Fibroblast of lung (primary cell): ENCODE measurements around the gene SNRPE. TPM values are rescaled to one million over a fixed set of nuclear protein-coding genes. Genes with fewer than 3 reads are reported as not detected.
"Not testable (repeated sequence)": the region's sequence is repeated elsewhere in the genome, so short reads cannot be mapped to it uniquely, and the experiment has no call there.

Experiments
- DNase-seq, 2 donors: peaks; one replicate each; pipeline versions ENCODE4 v3.0.0 to v3.0.0-alpha.2; 2010; ENCODE audit warnings: low read depth in 2 of 2
- H2AFZ ChIP-seq: 2 replicates; pipeline ENCODE4 v1.5.1; 2012; ENCODE audit warnings: low read length, control low read depth, inconsistent platforms
- H3K27ac ChIP-seq: 2 replicates; pipeline ENCODE4 v1.5.1; 2011; ENCODE audit warnings: low read length, control low read depth; ENCODE audit not compliant: insufficient read depth
- H3K27me3 ChIP-seq: 2 replicates; pipeline ENCODE4 v1.5.1; 2011; ENCODE audit warnings: mild to moderate bottlenecking, low read length; ENCODE audit not compliant: control insufficient read depth, insufficient read depth
- H3K36me3 ChIP-seq: 2 replicates; pipeline ENCODE4 v1.5.1; 2011; ENCODE audit warnings: low read length; ENCODE audit not compliant: control insufficient read depth, insufficient read depth
- H3K4me1 ChIP-seq: 2 replicates; pipeline ENCODE4 v1.5.1; 2011; ENCODE audit warnings: low read length; ENCODE audit not compliant: control insufficient read depth, insufficient read depth; ENCODE audit errors: extremely low read depth
- H3K4me2 ChIP-seq: 2 replicates; pipeline ENCODE4 v1.5.1; 2011; ENCODE audit warnings: low read length, control low read depth; ENCODE audit not compliant: insufficient read depth; ENCODE audit errors: extremely low read depth
- H3K4me3 ChIP-seq, 4 experiments: fragments of 200-600 bp in 1 of 4; sonication (generic) in 1 of 4; replicated peaks in 1 of 4; 2 replicates each; pipeline ENCODE4 v1.5.1; 2011 to 2016; ENCODE audit warnings: low read length in 4 of 4, low read depth in 3 of 4, mild to moderate bottlenecking in 3 of 4, control low read depth in 2 of 4, inconsistent platforms in 1 of 4, mixed read lengths in 1 of 4; ENCODE audit not compliant: insufficient read depth in 1 of 4; ENCODE audit errors: control extremely low read depth in 1 of 4
- H3K79me2 ChIP-seq: 2 replicates; pipeline ENCODE4 v1.5.1; 2012; ENCODE audit warnings: mild to moderate bottlenecking, low read length, inconsistent platforms; ENCODE audit not compliant: control insufficient read depth, insufficient read depth
- H3K9ac ChIP-seq: 2 replicates; pipeline ENCODE4 v1.5.1; 2011; ENCODE audit warnings: mild to moderate bottlenecking, low read length, control low read depth; ENCODE audit not compliant: insufficient read depth
- H3K9me3 ChIP-seq: 2 replicates; pipeline ENCODE4 v1.5.1; 2012; ENCODE audit warnings: low read depth, low read length; ENCODE audit not compliant: control insufficient read depth, insufficient read depth
- H4K20me1 ChIP-seq: 2 replicates; pipeline ENCODE4 v1.5.1; 2011; ENCODE audit warnings: low read length; ENCODE audit not compliant: control insufficient read depth, insufficient read depth; ENCODE audit errors: extremely low read depth
- EZH2 ChIP-seq: IDR thresholded peaks from 2 replicates; pipeline ENCODE4 v1.5.1; 2012; ENCODE audit warnings: low read length, control low read depth, mild to moderate bottlenecking; ENCODE audit errors: missing control alignments
- polyA plus RNA-seq, 2 donors: library from polyadenylated mRNA; depleted of rRNA in 1 of 2; stranded (reverse) in 1 of 2; unstranded in 1 of 2; fragments of >200 nt; gene quantifications; 2 replicates each; pipeline ENCODE4 v1.2.1, GENCODE V29; 2011 to 2012; ENCODE audit warnings: missing spikeins in 1 of 2
- total RNA-seq: library from RNA; depleted of rRNA; stranded (reverse); fragments of >200 nt; gene quantifications from 2 replicates; pipeline ENCODE4 v1.2.1, GENCODE V29; 2014
- TF ChIP-seq, protein P1 (sequence below), 2 donors: IDR thresholded peaks in 1 of 2; conservative IDR thresholded peaks in 1 of 2; 1 replicate in 1 of 2; 2 replicates in 1 of 2; pipeline ENCODE4 v1.5.1; 2011 to 2012; ENCODE audit warnings: low read length in 2 of 2, control low read depth in 1 of 2, inconsistent platforms in 1 of 2, low read depth in 1 of 2, mild to moderate bottlenecking in 1 of 2

Gene SNRPE
- total and polyA plus RNA-seq, 2 donors (not counting 1 experiment from before 2014, with no cell fraction given): 30.2 to 246 TPM

DNA sequence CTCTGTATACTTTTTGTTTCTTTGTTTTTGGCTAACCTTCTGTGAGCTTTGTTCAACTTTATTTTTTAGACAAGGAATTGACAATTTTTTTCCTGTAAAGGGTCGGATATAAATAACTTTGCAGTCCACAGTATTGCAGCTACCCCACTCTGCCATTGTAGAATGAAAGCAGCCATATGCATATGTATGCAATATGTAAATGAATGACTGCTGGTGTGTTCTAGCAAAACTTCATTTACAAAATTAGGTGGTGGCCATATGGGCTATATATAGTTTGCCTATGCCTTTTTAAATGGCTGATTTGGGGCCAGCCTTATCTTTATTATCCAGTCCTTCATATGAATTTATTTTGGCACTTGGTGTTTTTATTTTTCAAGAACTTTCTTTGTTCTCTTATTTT, 18.0 kb upstream of the SNRPE start:
- no peak for DNase-seq
- H3K4me2 ChIP-seq: no peak overlapping the region
- no peaks in the 10 kb centered on the region for H3K79me2 ChIP-seq
- no peak overlapping the region for H2AFZ ChIP-seq
- no peak overlapping the region for H3K4me3 ChIP-seq
- no peaks in the 10 kb centered on the region for H3K27me3 ChIP-seq
- no peaks in the 10 kb centered on the region for H4K20me1 ChIP-seq
- H3K9me3 ChIP-seq: no peaks in the 10 kb centered on the region
- H3K9ac ChIP-seq: no peak overlapping the region
- H3K36me3 ChIP-seq: peaks cover 5% of the 10 kb centered on the region
- no peaks in the 10 kb centered on the region for H3K4me1 ChIP-seq
- H3K27ac ChIP-seq: no peak overlapping the region
- TF ChIP-seq, protein P1, sequence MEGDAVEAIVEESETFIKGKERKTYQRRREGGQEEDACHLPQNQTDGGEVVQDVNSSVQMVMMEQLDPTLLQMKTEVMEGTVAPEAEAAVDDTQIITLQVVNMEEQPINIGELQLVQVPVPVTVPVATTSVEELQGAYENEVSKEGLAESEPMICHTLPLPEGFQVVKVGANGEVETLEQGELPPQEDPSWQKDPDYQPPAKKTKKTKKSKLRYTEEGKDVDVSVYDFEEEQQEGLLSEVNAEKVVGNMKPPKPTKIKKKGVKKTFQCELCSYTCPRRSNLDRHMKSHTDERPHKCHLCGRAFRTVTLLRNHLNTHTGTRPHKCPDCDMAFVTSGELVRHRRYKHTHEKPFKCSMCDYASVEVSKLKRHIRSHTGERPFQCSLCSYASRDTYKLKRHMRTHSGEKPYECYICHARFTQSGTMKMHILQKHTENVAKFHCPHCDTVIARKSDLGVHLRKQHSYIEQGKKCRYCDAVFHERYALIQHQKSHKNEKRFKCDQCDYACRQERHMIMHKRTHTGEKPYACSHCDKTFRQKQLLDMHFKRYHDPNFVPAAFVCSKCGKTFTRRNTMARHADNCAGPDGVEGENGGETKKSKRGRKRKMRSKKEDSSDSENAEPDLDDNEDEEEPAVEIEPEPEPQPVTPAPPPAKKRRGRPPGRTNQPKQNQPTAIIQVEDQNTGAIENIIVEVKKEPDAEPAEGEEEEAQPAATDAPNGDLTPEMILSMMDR (conservative IDR thresholded peaks at IDR 0.05 in 1 of 2, IDR thresholded peaks at IDR 0.05 in 1 of 2; ENCODE audit: low read depth in 1 of 2, low read length in 2 of 2): no peak
- no peak for TF ChIP-seq EZH2

DNA sequence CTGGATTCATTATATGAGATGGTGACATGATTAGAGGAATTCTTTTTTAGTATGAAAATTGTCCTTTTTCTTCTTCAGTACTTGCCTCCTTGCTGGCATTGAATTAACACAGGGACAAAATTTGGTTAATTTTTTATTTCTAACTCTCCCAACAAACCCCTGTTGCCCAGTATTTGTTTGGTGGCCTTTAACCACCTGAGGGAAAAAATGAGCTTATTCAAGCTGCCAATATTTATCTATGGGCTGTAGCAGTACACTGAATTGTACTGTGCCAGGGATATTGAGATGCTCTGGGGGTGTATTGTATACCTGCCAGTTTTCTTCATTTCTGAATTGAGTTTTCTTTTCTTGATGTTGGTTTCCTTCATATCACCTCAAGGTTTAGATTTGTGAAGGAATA, 8.3 kb upstream of the SNRPE start:
- not testable (repeated sequence) for H3K9ac ChIP-seq, H3K27ac ChIP-seq, H3K9me3 ChIP-seq, H3K4me3 ChIP-seq, H3K27me3 ChIP-seq, H3K79me2 ChIP-seq, H3K4me2 ChIP-seq, H4K20me1 ChIP-seq, DNase-seq, H2AFZ ChIP-seq, H3K4me1 ChIP-seq
- peaks cover 13% of the 10 kb centered on the region for H3K36me3 ChIP-seq

DNA sequence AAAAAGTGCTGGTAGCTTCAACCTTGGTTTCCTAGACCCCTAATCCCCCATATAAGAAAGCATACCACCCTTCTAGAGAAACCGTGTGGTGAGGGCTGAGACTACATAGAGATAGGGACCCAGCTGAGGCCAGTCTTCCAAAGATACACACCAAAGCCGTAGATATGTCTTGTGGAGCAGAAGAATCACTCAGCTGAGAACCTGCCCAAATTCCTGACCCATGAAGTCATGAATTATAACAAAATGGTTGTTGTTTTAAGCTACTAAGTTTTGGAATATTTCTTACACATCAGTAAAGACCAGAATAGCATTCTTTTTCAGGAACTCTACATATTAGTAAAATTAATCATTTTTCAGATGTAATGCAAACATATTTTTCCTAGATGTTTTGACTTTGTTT, 3.3 kb upstream of the SNRPE start:
- H3K4me1 ChIP-seq: peaks cover 13% of the 10 kb centered on the region
- TF ChIP-seq, protein P1 (conservative IDR thresholded peaks at IDR 0.05 in 1 of 2, IDR thresholded peaks at IDR 0.05 in 1 of 2; ENCODE audit: low read depth in 1 of 2, low read length in 2 of 2): no peak
- no peak for TF ChIP-seq EZH2
- H3K9me3 ChIP-seq: no peaks in the 10 kb centered on the region
- peak; percentile 50 to 88 for DNase-seq
- H3K36me3 ChIP-seq: no peaks in the 10 kb centered on the region
- no peak overlapping the region for H3K27ac ChIP-seq
- no peaks in the 10 kb centered on the region for H3K27me3 ChIP-seq
- peaks cover 16% of the 10 kb centered on the region for H3K79me2 ChIP-seq
- no peaks in the 10 kb centered on the region for H4K20me1 ChIP-seq
- no peak overlapping the region for H3K9ac ChIP-seq
- no peak overlapping the region for H2AFZ ChIP-seq
- no peak overlapping the region for H3K4me2 ChIP-seq
- no peak overlapping the region for H3K4me3 ChIP-seq

DNA sequence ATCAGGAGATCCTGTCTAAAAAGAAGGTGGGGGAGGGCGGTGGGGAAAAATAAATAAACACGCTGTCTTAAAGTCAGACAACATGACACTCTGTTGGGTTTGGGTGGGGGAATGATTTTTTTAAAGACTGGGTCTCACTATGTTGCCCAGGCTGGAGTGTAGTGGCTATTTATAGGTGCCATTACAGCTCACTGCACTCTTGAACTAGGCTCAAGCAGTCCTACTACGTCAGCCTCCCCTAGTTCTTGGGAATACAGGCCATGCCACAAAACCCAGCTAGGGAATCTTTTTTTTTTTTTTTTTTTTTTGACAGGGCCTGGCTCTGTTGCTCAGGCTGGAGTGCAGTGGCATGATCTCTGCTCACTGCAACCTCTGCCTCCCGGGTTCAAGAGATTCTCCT, 2.4 kb upstream of the SNRPE start:
- TF ChIP-seq, protein P1 (conservative IDR thresholded peaks at IDR 0.05 in 1 of 2, IDR thresholded peaks at IDR 0.05 in 1 of 2; ENCODE audit: low read depth in 1 of 2, low read length in 2 of 2): no peak
- no peak for TF ChIP-seq EZH2

More for the DNA sequence above, 2.4 kb upstream of the SNRPE start:
- Histone ChIP-seq H3K27me3 (no peaks in the 10 kb centered on the region), H3K4me1 (peaks cover 13% of the 10 kb centered on the region), H4K20me1 (no peaks in the 10 kb centered on the region), H3K79me2 (peaks cover 22% of the 10 kb centered on the region), H3K4me3 (no peak overlapping the region), H2AFZ (no peak overlapping the region), H3K4me2 (no peak overlapping the region), H3K9ac (no peak overlapping the region), H3K27ac (no peak overlapping the region), H3K9me3 (no peaks in the 10 kb centered on the region), H3K36me3 (no peaks in the 10 kb centered on the region)
- DNase-seq: no peak
